Erythroblast (primary cell): ENCODE data around the gene FILIP1L.

Experiments used
- GATA1 ChIP-seq: IDR thresholded peaks from 2 replicates; pipeline ENCODE4 v1.6.1; 2011; ENCODE audit warnings: low read depth, mild to moderate bottlenecking, control low read depth, low read length, moderate library complexity
- POLR2A ChIP-seq: IDR thresholded peaks from 2 replicates; pipeline ENCODE4 v1.6.1; 2011; ENCODE audit warnings: mild to moderate bottlenecking, low read length

DNA sequence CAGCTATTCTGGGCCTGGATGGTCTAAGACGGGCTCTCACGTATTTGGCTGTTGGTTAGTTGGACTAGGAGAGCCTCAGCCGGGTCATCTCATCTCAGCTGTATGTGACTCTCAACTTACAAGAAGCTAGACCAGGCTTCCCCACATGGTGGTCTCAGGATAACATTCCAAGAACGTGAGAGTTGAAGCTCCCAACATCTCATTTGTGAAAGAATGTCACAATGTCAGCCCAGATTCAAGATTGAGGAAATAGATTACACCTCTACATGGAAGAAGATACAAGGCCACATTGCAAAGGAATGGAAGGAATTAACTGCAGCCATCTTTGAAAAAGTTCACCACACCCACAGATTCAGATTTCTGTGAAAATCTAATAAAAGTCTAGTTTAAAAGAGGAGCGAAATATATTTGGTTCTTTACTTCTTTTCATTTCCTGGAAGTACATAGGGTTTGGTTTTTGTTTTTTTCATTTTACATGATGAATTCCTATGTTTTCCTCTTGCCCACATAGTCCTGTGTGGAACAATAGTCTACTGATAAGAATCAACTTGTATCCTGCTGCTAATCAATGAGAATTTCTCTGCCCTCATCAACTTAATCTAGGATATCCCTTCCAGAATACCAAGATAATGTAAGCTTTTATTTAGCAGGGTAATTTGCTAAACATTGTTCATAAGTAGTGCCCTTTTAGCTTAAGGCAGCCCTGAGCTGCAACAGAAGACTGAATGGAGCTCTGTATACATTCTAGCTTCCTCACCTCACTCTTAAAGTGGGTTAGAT lies 180.1 kb downstream of the FILIP1L start:
- no peak for TF ChIP-seq GATA1
- no peak for TF ChIP-seq POLR2A
